ENCODE measurements around the gene ZNF467.
A peak's percentile ranks its signal among the peaks of the same experiment; 100 is the strongest.

The ZNF467 gene

GRCh38 chr7:149723795-149724495 is 49.4 kb downstream of the ZNF467 start:
- DNase-seq: no peak

DNA sequence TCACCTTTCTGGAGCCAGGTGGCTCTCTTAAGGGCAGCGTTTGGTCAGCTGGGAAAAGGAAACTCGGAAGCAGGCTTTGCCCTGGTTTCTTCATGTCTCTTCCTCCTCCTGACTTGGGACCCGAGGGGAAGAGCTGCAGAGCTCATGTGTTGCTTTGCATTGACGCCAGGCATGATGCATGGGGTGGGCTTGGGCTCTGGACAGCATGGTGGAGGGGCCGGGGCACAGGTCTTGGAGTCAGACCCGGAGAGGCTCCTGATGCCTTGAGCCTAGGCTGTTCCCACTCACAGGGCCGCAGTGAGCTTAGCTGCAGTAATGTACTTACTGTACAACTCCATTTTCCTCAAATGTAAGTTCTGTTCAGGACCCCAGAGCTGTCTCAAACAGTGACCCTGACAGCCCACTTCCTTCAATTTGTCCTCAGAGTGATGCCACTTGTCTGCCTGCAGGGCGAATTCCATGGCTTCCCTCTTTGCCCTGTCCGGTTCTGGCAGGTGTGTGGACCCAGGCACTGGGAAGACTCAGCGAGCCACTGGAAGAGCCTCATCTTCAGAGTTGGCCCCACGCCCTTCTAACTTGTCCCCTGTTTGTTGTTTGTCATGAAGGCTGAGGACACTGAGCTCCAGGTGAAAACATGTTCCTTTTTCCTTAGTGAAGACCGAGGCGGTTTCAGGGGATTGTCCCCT is 50.2 kb downstream of the ZNF467 start:
- DNase-seq: no peak

GRCh38 chr7:149722356-149722957 is 50.9 kb downstream of the ZNF467 start:
- no peak for DNase-seq

DNA sequence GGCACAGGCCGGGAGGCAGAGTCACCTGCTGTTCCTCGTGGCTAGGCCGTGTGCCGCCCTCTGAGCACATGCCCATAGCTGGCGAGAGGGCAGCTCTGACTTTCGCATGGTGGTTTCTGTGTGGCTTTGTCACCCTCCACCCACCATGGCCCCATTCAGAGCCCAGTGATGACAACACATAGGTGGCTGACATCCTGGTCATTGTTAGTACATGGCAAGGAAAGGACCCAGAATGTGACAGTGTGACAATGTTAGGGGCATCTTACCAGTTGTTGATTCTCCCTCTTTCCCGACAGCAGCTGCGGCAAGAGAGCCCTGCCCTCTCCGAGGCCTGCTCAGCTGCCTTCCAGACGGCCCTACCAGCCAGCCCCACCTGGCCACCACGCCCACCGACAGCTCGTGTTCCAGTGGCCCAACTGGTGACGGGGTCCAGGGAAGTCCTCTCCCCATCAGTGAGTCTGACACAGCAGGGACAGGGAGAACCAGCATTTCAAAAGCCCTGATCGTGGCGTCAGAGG is 52.2 kb downstream of the ZNF467 start:
- no peak for DNase-seq

DNA sequence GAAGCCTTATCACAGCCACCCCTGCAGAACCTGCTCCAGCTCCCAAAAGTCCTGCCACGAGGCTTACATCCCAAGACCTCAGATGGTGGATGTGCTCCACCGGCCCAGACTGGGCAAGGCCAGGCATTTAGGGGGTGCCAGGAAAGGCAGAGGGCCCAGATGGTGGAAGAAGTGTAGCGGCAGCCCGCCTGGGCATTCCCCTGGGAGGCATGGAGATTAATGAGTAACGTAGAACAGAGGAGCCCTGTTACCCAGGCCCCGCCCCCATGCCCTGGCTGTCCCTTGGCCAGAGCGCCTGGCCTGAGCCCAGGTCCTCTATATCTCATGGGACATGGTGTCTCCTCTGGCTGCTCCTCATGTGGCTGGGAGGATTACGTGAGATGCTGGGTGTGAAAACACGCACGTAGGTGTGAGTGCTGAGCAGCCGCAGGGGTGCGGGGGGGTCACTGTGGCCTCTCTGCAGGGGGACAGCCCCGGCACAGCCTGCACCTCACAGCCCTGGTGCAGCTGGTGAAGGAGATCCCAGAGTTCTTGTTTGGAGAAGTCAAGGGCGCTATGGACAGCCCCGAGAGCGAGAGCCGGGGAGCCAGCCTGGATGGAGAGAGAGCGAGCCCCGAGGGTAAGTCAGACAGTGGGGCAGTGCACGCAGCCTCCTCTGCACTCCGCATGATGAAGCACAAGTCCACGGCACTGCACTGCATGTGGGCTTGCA is 52.9 kb downstream of the ZNF467 start:
- no peak for DNase-seq

GRCh38 chr7:149719912-149720335 is 53.5 kb downstream of the ZNF467 start:
- no peak for DNase-seq

- no peak for DNase-seq
Measured at GRCh38 chr7:149719050-149719899, 54.1 kb downstream of the ZNF467 start.

DNA sequence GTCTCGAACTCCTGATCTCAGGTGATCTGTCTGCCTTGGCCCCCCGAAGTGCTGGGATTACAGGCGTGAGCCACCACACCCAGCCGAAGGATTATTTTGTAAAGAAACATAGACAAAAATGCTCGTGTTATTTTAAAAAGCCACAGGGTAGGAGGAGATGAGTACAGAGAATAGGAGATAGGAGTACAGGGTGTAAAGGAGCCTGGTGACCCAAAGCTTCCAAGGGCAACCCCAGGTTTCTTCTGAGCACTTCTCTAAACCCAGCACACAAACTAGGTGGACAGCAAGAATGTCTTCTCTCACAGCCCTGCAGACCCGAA is 54.7 kb downstream of the ZNF467 start:
- DNase-seq: no peak

DNA sequence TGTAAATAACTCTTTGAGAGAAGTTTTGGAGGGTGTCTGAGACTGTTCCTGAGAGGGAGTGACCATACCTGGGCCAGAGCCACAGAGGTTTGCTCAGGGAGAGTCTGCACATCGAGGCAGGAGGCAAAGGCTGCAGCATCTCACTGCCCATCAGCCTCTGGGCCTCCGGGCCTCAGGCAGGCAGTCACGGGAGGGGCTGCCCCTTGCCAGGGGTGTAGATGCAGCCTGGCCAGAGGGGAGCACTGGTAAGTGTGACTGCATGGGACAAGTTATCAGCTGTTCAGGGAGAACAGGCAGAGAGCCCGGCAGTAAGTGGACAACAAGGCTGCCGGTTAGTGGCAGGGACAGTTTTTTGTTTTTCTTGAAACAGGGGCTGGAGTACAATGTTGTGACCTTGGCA is 55.9 kb downstream of the ZNF467 start:
- DNase-seq: no peak

- no peak for DNase-seq
Measured at GRCh38 chr7:149716932-149717307, 56.5 kb downstream of the ZNF467 start.

- DNase-seq: no peak
Measured at GRCh38 chr7:149716007-149716931, 57.1 kb downstream of the ZNF467 start.

DNA sequence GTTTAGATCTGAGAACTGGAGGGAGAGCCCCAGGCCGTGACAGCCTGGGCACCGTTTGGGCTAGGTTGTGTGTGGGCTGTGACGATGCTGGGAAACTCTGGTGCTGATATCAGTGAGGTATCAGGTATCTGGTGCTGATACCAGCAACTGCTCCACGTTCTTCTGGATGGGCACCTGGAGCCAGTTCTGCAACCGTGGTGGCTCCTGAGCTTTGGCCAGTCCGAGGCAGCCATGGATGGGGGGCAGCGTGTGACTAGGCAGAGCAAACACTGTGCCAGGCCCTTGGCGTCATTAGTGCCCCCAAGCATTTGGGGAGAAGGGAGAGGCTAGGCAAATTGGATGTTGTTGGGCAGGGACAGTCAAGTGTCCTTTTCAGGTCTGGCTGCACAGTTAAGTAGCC is 57.9 kb downstream of the ZNF467 start:
- no peak for DNase-seq

- DNase-seq: peak; percentile 44
Measured at GRCh38 chr7:149714910-149715471, 58.4 kb downstream of the ZNF467 start.
